Gastrocnemius medialis (tissue), 4 donors: ENCODE results near the gene AHCYL1. TPM values are rescaled to one million over a fixed set of nuclear protein-coding genes. Genes with fewer than 3 reads are reported as not detected.

ENCODE experiments used
- ATAC-seq, 2 donors: fragments of 150-250 bp; one replicate each; pipeline ENCODE4 v1.9.1; 2016
- DNase-seq, 2 donors: peaks; one replicate each; pipeline ENCODE4 v3.0.0-alpha.2; 2019
- H3K27ac ChIP-seq, 4 donors: fragments of 200-600 bp; sonication (generic); 1 replicate in 1 of 4; 2 replicates in 3 of 4; pipeline ENCODE4 v1.5.1; 2016 to 2018; ENCODE audit warnings: mild to moderate bottlenecking in 2 of 4, moderate library complexity in 1 of 4
- H3K27me3 ChIP-seq, 3 donors: fragments of 200-600 bp; sonication (generic) in 2 of 3; 1 replicate in 1 of 3; 2 replicates in 2 of 3; pipeline versions ENCODE4 v1.5.1 to v1.6.0; 2016 to 2019; ENCODE audit warnings: mild to moderate bottlenecking in 1 of 3, moderate library complexity in 1 of 3
- H3K36me3 ChIP-seq, 2 donors: fragments of 200-600 bp; sonication (generic) in 1 of 2; one replicate each; pipeline ENCODE4 v1.5.1; 2017 to 2018
- H3K4me1 ChIP-seq, 2 donors: fragments of 200-600 bp; sonication (generic) in 1 of 2; one replicate each; pipeline ENCODE4 v1.5.1; 2016 to 2017; ENCODE audit warnings: mild to moderate bottlenecking in 2 of 2
- H3K4me3 ChIP-seq, 4 donors: fragments of 200-600 bp; sonication (generic) in 3 of 4; 1 replicate in 1 of 4; 2 replicates in 3 of 4; pipeline ENCODE4 v1.5.1; 2016 to 2019; ENCODE audit warnings: mild to moderate bottlenecking in 2 of 4
- H3K9me3 ChIP-seq, 3 donors: fragments of 200-600 bp; sonication (generic) in 2 of 3; 1 replicate in 1 of 3; 2 replicates in 2 of 3; pipeline ENCODE4 v1.5.1; 2016 to 2019
- CTCF ChIP-seq, 5 experiments: fragments of 450-650 bp in 3 of 5; fragments of 200-600 bp in 2 of 5; sonication (generic) in 2 of 5; IDR thresholded peaks in 4 of 5; conservative IDR thresholded peaks in 1 of 5; 1 replicate in 4 of 5; 2 replicates in 1 of 5; pipeline ENCODE4 v1.5.1; 2016 to 2019; ENCODE audit warnings: antibody characterized with exemption in 5 of 5, mild to moderate bottlenecking in 3 of 5, moderate library complexity in 3 of 5
- POLR2A ChIP-seq, 2 donors: fragments of 450-650 bp; IDR thresholded peaks; one replicate each; pipeline ENCODE4 v1.6.1; 2017; ENCODE audit warnings: antibody characterized with exemption in 2 of 2, mild to moderate bottlenecking in 2 of 2, moderate library complexity in 2 of 2
- in situ Hi-C, 4 donors: fragments of 200-750 bp; cut with MboI; loops; one replicate each; pipeline versions ENCODE4 v1.15.0 to v1.8.0; 2017; ENCODE audit warnings: low sequenced_read_pairs in 4 of 4
- intact Hi-C: fragments of 100-400 bp; cut with DNase I; formaldehyde crosslinking; loops from one replicate; pipeline ENCODE4 v1.15.1; 2023; ENCODE audit warnings: low total_unique reads
- total RNA-seq, 4 donors: library from RNA; depleted of rRNA; stranded (reverse); fragments of >200 nt; gene quantifications; one replicate each; pipeline versions ENCODE4 v1.1.0 to v1.2.3, GENCODE V29; 2016

AHCYL1 gene
- total RNA-seq, 4 donors from 2014 or later: 42.3 to 109 (median 69.6) TPM

DNA sequence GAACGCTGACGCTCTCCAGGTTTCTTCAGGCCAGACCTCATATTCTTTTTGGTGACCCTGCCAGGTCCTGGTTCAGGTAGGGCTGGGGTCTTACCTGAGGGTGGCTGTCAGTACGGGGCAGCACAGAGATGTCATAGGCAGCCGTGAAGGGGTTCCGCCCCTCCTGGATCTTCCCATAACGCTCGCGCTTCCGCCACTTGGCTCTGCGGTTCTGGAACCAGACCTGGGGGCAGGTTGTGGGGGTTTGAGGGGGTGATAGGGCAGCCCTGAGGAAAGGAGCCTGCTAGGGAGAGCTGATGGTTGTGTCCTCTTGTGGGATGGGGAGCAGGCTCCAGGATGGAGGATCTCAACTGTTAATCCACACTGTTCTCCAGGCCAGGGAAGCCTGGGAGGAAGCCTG lies 76.8 kb downstream of the AHCYL1 start:
- Histone ChIP-seq H3K27me3 (peaks cover 0 to 3% (median 0%) of the 10 kb centered on the region in 3 donors), H3K36me3 (peaks cover 0 to 9% of the 10 kb centered on the region in 2 donors), H3K27ac (no peak overlapping the region), H3K9me3 (no peaks in the 10 kb centered on the region), H3K4me1 (no peaks in the 10 kb centered on the region), H3K4me3 (no peak overlapping the region)
- ATAC-seq (no peak), DNase-seq (no peak)
- intact Hi-C loops: no loop called here
- TF ChIP-seq POLR2A (IDR thresholded peaks at IDR 0.05) (no peak), CTCF (IDR thresholded peaks at IDR 0.05 in 4 of 5, conservative IDR thresholded peaks at IDR 0.05 in 1 of 5) (no peak)
- in situ Hi-C loops: no loop called here

GRCh38 chr1:110062612-110063011 lies 78.0 kb downstream of the AHCYL1 start:
- Histone ChIP-seq H3K4me3 (no peak overlapping the region), H3K27me3 (peaks cover 11% of the 10 kb centered on the region in 3 donors), H3K9me3 (no peaks in the 10 kb centered on the region), H3K36me3 (peaks cover 0 to 5% of the 10 kb centered on the region in 2 donors), H3K27ac (no peak overlapping the region), H3K4me1 (no peaks in the 10 kb centered on the region)
- DNase-seq: no peak
- intact Hi-C loops (no loop called here), in situ Hi-C loops (no loop called here)
- TF ChIP-seq CTCF (IDR thresholded peaks at IDR 0.05 in 4 of 5, conservative IDR thresholded peaks at IDR 0.05 in 1 of 5) (no peak), POLR2A (IDR thresholded peaks at IDR 0.05) (no peak)
- ATAC-seq: no peak

GRCh38 chr1:110063781-110064180 lies 79.2 kb downstream of the AHCYL1 start:
- no peak overlapping the region for H3K27ac ChIP-seq
- H3K4me1 ChIP-seq: peaks cover 0 to 4% of the 10 kb centered on the region in 2 donors
- intact Hi-C loops: no loop called here
- in situ Hi-C loops: no loop called here
- no peak overlapping the region for H3K4me3 ChIP-seq
- H3K27me3 ChIP-seq: peaks cover 23% of the 10 kb centered on the region in 3 donors
- DNase-seq (no peak), ATAC-seq (no peak)
- TF ChIP-seq POLR2A (IDR thresholded peaks at IDR 0.05) (no peak), CTCF (IDR thresholded peaks at IDR 0.05 in 4 of 5, conservative IDR thresholded peaks at IDR 0.05 in 1 of 5) (no peak)
- no peaks in the 10 kb centered on the region for H3K9me3 ChIP-seq
- peaks cover 0 to under 1% of the 10 kb centered on the region in 2 donors for H3K36me3 ChIP-seq

DNA sequence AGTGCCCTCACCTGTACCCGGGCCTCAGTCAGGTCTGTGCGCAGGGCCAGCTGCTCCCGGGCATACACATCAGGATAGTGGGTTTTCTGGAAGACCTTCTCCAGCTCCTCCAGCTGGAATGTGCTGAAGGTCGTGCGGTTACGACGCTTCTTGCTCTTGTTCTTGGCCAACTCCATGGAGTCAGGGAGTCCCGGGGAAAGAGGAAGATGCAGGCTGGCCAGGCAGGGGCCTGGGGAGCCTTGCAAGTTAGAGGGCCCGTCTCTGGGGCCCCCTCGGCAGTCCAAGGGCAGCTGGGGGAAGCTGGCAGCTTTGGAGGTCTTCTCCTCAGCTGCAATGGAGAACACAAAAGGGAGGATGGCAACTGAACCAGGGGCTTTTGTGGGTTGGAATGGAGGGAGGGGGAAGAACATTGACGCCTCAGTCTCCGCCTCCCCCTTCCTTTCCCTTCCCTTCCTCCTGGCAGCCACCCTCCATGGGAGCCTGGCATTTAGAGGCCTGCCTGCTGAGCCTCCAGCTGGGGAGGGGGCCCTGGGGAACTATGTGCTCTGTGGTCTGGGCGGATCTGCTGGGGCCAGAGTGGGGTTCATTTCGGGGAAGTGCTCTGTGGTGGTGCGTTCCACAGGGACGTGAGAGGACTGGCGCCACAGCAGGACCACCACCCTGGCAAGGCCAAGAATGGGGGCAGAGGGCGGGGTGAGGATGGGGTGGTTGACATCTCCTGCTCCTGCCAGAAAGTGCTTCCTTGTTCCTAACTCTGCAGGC lies 80.2 kb downstream of the AHCYL1 start:
- Histone ChIP-seq H3K36me3 (no peaks in the 10 kb centered on the region), H3K4me3 (no peak overlapping the region), H3K4me1 (peaks cover 0 to 4% of the 10 kb centered on the region in 2 donors), H3K27ac (no peak overlapping the region), H3K27me3 (peaks cover 33% of the 10 kb centered on the region in 3 donors), H3K9me3 (no peaks in the 10 kb centered on the region)
- DNase-seq (no peak), ATAC-seq (no peak)
- in situ Hi-C loops: no loop called here
- intact Hi-C loops: no loop called here
- no peak for TF ChIP-seq CTCF (IDR thresholded peaks at IDR 0.05 in 4 of 5, conservative IDR thresholded peaks at IDR 0.05 in 1 of 5)
- TF ChIP-seq POLR2A (IDR thresholded peaks at IDR 0.05): no peak
